GM18502 (cell line): Measurements from ENCODE around the gene APP.
A peak's percentile ranks its signal among the peaks of the same experiment; 100 is the strongest.
"Not testable (repeated sequence)": the region's sequence is repeated elsewhere in the genome, so short reads cannot be mapped to it uniquely, and the experiment has no call there.

Experiments used
- ATAC-seq: cut with Tn5 transposase; IDR thresholded peaks from one replicate; pipeline ENCODE4 v1.9.1; 2021; ENCODE audit warnings: mild to moderate bottlenecking; ENCODE audit not compliant: unreplicated experiment, poor library complexity

APP gene

GRCh38 chr21:25925064-25925800, 245.3 kb downstream of the APP start:
- ATAC-seq = no peak

- ATAC-seq = not testable (repeated sequence)
These were observed 252.4 kb downstream of the APP start for GRCh38 chr21:25918152-25918551.

- no peak for ATAC-seq
These were observed 254.3 kb downstream of the APP start for GRCh38 chr21:25916226-25916625.

GRCh38 chr21:25913479-25913878, 257.1 kb downstream of the APP start:
- peak; percentile 71 for ATAC-seq

- ATAC-seq = no peak
These were observed 258.2 kb downstream of the APP start for GRCh38 chr21:25912402-25912746.

GRCh38 chr21:25911730-25912401, 258.7 kb downstream of the APP start:
- ATAC-seq = no peak

- ATAC-seq = no peak
These were observed 259.8 kb downstream of the APP start for GRCh38 chr21:25910809-25911208.

- no peak for ATAC-seq
These were observed 261.2 kb downstream of the APP start for GRCh38 chr21:25909341-25909740.

GRCh38 chr21:25908495-25908894, 262.1 kb downstream of the APP start:
- ATAC-seq = no peak

GRCh38 chr21:25907573-25908275, 262.8 kb downstream of the APP start:
- no peak for ATAC-seq

- no peak for ATAC-seq
These were observed 264.0 kb downstream of the APP start for GRCh38 chr21:25906587-25906986.

- ATAC-seq = no peak
These were observed 265.4 kb downstream of the APP start for GRCh38 chr21:25905126-25905525.

- ATAC-seq = peak; percentile 28
These were observed 266.4 kb downstream of the APP start for GRCh38 chr21:25904044-25904695.

- peak; percentile 78 for ATAC-seq
These were observed 267.0 kb downstream of the APP start for GRCh38 chr21:25903607-25904006.

GRCh38 chr21:25901330-25901979, 269.1 kb downstream of the APP start:
- ATAC-seq = no peak

GRCh38 chr21:25898671-25899070, 271.9 kb downstream of the APP start:
- no peak for ATAC-seq

- ATAC-seq = no peak
These were observed 273.2 kb downstream of the APP start for GRCh38 chr21:25897383-25897782.

- ATAC-seq = no peak
These were observed 274.0 kb downstream of the APP start for GRCh38 chr21:25896501-25897056.

GRCh38 chr21:25895565-25896205, 274.9 kb downstream of the APP start:
- ATAC-seq = peak; percentile 94

- ATAC-seq = no peak
These were observed 277.4 kb downstream of the APP start for GRCh38 chr21:25893191-25893590.
